Measurements from ENCODE around the gene SVBP.
"Not testable (repeated sequence)": the region's sequence is repeated elsewhere in the genome, so short reads cannot be mapped to it uniquely, and the experiment has no call there.

SVBP gene

DNA sequence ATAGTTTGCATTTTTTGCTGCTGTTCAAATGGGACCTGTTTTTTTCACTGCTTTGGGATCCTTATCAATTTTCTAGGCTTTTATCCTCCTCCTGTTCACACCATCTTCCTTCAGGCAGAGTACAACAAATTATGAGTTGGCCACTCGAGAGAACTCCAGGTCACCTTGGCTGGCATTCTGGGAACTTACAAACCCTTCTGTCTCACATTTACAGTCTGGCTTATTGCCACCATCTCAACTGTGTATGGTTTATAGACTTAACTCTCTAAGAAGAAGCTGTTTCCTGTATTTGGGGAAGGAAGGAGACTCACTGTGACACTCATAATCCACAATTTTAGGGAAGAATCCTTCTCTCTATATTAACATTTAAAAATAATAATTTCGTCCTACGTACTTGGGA lies 23.8 kb upstream of the SVBP start:
- no peak for DNase-seq

DNA sequence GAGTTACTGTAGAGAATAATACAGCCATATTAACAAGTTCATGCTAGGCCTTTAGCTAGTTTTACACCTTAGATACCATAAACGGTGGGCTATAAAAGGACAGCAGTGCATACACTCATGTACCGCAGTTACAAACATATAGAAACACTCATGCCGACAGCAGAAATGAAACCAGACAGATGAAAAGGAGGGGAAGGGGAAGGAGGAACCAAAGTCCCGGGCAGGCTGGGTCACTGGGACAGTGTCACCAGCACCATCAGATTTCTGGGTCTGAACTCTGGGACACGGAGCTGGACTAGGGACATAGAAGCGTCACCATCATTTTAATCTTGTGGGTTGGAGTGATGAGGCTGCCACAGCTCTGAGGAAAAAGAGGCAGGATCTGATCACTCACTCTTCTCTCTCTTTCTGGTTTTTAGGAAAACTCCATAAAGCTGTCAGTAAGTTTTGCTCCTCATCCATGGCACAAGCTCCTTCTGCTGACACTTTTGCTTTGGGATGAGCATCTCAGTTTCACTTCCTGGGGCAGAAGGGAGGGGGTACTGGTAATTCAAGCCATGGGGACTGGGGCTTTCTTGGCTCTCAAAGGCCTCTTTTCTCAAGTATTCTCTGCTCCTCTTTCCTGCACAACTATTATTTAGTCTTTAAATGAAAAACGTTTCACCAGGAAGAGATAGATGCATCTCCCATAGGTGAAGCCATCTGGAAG lies 21.4 kb upstream of the SVBP start:
- no peak for DNase-seq

DNA sequence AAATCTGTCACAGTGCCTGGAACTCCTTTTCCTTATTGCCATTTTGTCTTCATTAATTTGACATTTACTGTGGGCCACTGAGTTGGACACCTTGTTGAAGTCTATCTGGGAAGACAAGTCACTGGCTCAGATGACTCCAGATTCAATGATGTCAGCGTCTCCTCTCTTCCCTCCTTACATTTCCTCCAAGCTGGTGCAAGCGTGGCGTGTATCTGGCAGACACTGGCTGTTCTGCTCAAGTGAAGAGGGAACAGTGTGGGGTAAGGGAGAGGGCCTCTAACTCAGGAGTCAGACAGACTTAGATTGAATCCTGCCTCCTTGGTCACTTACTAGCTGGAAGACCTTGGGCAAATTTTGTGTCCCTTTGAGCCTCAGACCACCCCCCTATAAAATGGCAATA lies 20.5 kb upstream of the SVBP start:
- DNase-seq, result no peak

DNA sequence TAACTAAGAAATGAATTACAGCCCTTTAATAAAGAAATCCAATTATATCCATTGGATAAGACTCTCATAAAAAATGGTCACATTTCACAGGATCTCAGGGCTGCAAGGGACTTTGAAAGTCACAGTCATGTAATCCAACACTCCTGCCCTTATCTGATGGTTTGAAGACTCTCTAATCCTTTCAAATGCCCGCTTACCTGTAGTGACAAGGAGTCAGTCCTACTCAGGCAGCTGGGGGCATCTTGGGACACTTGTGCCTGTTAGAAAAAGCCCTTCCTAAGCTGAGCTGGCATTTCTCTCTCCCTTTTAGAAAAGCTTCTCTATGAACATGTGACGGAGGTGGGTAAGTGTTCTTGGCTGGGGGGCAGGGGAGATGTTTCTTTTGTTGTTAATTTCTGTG lies 18.2 kb upstream of the SVBP start:
- DNase-seq, result no peak

DNA sequence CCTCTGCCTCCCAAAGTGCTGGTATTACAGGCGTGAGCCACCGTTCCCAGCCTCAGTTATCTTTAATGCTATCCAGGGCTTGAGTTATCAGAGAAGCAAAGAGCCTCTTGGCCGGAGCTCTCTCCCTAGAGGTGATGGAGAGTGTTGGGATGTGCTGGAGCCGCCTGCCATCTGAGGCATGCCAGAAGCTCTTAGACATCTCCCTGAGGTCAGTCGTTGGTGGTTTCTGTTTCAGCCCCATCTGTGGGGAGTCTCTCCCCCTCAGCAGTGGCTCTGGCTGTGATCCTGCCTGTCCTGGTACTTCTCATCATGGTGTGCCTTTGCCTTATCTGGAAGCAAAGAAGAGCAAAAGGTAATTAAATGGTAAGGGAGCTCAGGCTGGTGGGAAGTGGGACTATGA lies 17.6 kb upstream of the SVBP start:
- no peak for DNase-seq

DNA sequence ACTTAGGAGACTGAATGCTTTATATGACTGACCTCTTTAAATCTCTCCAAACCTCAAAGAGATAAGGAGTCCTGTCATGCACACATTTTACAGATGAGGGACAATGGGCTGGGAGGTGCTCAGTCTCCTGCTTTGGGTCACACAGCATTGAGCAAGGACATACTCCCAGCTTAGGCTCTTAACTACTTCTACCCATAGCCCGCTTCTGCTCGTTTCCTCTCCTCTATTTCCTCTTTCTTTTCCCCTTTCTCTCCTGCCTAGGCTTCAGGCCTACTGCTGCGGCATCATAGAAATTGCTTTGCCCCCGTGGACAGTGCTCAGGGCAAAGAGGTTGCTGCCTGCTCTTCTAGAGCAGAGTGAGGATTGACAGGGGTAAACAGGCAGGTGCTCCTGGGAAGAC lies 16.8 kb upstream of the SVBP start:
- DNase-seq, result no peak

DNA sequence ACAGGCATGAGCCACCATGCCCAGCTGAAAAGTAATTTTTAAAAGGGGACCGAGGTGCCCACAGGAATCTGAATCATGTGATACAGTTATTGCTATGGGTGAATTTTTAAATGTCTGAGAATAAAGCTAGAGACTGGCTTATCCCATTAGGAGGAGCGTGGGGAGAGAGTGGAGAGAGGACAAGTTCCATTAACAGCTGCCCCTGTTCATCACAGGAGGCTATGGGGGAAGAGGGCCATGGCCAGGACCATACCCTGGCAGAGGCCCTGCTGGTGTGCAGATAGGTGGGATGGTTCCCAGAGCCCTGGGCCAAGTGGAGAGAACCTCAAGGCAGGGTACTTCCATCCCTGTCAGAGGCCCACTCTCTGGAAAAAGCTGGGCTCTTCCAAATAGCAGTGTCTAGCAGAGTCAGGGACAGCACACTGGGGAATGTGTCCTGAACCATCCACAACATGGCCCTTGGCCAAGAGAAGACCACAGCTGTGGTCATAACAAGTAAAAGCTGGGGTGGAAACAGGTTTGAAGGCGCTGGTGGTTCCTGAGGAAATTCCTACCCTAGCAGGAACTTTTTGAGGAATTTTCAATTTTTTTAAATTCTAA lies 15.5 kb upstream of the SVBP start:
- DNase-seq, result no peak

DNA sequence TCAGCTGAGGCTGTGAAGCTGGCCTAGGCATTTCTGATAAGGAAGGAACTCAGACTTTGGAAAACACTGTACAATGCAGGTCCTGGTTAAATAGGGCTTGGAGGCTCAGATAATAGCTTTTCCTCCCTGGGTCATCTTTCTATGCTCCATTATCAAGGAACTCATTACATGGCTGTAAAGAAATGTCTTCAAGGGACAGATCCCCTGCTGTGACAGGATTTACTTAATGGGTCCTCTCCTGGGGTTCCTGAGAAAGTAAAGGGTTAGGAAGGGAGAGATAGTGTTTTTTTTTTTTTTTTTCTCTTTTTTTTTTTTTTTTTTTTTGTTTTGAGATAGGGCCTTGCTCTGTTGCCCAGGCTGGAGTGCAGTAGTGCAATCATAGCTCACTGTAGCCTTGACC lies 14.1 kb upstream of the SVBP start:
- no peak for DNase-seq

DNA sequence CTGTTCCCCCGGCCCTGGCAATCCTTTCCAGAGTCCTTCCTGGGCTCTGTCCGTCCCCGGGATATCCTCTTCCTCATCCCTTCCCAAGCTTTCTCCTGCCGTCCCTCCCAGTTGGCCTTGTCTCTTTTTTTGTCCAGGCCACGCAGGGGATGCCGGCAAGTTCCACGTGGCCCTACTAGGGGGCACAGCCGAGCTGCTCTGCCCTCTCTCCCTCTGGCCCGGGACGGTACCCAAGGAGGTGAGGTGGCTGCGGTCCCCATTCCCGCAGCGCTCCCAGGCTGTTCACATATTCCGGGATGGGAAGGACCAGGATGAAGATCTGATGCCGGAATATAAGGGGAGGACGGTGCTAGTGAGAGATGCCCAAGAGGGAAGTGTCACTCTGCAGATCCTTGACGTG lies 13.4 kb upstream of the SVBP start:
- DNase-seq, result no peak

DNA sequence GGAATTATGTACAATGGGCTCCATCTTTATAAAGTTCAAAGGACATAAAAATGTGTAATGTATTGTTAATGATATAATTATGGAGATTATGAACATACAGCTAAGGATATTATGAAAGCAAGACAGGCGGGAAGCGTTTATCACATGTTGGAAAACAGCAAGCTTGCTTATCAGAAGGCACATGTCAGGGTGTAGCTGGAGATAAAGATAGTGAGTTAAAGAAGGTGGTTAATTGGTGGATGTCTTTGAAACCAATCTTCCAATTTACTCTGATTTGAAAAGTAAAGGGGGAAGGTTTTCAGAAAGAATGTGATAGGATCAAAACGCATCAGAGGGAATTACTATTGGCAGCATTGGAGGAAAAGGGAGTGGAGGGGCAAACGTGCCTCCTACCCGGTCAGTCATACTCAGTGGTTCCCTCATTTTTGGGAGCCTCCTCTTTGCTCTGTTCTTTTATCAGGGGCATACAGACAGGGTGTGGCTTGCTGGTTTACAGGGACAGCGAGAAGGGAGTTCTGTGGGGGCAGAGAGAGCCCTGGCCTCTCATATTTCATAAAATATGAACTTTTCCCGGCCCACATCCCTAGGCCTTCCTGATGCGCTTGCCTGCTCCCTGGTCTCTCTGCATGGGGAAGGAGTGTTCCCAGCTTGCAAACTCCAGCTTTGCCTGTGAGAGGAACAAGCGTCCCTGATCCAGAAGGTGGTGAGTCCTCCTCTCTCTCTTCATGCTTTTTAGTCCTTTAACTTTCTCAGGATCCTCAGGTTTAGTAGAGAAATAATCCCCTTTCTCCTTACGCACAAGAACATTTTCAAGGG lies 8.0 kb upstream of the SVBP start:
- DNase-seq, result no peak

DNA sequence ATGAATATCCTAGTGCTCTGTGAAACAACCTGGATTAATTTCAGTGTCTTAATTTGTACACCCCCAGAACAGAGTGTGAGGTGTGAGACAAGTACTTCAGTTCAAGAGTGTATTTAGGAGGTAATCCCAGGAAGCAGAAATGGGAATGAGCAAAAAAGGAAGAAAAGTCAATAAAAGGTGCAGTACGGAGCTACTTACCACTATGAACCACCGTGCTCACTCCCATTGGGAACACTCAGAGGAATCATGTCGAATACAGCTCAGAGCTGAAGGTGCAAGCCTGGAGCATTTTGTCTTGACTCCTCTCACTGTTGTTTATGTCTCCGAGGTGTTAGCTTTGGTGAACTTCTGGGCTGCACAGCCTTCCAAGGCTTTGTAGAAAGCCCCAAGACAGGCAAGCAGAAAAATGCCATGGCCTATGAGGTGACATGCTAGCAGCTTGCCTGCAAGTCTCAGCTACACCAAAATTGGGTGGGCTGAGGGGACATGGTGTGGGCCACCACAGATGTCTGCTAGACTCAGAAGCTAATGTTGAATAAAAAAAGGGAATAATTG lies 7.4 kb upstream of the SVBP start:
- DNase-seq, result no peak

DNA sequence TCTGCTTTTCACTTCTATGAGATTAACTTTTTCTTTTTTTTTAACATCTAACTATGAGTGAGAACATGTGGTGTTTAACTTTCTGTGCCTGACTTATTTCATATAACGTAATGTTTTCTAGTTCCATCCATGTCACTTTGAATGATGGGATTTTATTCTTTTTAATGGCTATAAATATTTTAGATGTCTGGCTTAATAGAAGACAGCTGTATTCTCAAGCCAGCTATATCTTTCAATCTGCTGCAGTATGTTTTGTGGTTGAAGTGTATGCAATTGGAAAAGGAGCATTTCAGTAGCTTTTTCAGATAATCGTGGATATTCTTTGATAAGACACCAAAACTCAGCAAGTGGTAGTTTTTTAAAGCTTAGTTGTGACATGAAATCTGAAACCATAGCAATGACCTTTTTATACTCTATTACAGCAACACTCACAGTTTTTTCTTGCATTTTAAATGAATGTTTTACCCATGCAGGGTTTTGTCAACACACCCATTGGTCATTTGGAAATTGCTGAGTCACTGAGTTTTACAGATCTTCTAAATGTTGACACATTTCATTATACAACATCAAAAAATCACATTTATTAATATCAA lies 5.7 kb upstream of the SVBP start:
- no peak for DNase-seq

DNA sequence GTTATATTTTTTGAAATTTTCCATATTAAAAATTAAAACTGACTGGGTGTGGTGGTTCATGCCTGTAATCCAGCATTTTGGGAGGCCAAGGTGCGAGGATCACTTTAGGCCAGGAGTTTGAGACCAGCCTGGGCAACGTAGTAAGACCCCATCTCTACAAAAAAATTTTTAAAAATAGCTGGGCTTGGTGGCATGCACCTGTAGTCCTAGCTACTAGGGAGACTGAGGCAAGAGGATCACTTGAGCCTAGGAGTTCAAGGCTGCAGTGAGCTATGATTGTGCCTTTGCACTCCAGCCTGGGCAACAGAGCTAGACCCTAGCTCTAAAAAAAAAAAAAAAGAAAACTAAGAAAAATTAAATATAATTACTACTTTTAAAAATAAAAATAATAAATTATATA lies 4.5 kb upstream of the SVBP start:
- DNase-seq, result no peak

DNA sequence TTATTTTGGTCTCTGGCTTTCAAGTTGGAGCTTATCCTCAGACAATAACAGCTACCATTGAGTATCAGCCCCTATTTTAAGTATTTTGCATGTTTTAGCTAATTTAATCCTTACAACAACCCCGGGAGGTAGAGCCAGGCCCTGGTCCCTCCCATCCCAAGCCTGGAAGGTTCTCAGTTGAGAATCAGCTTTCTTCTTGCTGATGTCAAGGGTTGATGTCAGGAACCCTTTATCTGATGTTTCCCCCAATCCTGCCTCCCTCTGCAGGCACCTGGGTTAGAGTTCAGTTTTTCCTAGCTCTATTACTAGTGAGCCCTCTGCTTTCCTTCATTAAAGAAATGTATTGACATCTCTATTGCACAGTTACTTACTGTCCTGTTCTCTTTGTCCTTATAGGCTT lies 3.6 kb upstream of the SVBP start:
- no peak for DNase-seq

DNA sequence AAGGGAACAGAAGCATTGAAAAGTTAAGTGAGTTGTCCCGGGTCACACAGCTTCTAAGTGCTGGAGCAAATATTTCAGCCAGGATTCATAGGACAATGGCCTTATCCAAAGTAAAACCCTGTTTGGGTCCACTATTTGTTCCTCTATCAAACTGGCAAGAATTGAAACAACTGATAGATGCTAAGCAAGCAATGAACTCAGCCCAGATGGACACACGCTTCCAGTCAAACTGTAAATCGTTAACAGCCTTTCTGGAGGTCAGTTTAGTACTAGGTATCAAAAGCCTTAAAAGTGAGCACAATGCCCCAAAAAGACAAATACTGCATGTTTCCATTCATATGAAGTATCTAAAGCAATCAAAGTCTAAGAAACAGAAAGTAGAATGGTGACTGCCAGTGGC lies 779 bp upstream of the SVBP start:
- no peak for DNase-seq

DNA sequence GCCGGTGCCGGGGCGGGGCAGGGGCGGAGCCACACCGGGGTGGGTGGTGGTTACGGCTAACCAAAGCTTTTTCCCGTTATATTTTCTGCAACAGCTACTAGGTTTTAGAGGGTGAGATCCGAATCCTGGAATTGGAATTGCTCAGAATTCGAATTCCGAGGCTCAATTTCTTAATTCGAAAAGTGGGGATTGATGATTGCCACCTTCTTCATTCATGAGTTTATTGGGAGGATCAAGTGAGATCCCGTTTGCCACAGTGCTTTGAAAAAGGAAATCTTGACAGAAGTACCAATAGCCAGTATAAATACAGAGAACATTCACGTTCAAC lies 207 bp upstream of the SVBP start:
- DNase-seq, result no peak

DNA sequence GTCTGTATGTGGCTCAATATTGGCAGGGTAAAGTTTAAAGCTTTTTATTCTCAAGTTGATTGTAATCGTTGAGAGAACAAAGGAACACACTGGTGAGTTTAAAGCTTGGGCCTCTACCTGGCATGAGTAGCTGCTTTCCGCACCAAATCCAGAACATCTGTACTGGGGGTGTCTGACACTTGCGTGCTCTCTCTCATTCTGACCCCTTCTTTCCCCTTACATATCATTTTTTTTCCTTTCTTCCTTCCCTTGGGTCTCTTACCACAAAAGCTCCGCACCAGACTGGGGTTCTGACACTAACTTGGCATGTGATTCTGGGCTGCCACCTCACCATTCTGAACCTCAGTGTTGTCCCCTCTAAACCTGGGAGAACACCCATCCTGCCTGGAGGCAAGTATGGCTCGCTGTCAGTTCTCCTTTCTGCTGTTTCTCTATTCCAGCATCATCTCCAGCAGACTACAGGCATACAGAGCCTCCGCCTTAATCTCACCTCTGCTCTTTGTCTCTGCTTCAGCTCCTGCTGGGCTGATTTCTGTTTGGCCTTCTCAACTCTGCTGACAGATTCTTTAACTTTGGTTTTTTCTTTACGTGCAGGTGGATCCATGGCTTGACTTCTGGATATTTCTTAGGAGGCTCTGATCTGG lies 1.1 kb downstream of the SVBP start:
- DNase-seq, result peak; percentile 52

DNA sequence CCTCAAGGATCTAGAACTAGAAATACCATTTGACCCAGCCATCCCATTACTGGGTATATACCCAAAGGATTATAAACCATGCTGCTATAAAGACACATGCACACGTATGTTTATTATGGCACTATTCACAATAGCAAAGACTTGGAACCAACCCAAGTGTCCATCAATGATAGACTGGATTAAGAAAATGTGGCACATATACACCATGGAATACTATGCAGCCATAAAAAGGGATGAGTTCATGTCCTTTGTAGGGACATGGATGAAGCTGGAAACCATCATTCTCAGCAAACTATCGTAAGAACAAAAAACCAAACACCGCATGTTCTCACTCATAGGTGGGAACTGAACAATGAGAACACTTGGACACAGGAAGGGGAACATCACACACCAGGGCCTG lies 2.4 kb downstream of the SVBP start:
- not testable (repeated sequence) for DNase-seq

DNA sequence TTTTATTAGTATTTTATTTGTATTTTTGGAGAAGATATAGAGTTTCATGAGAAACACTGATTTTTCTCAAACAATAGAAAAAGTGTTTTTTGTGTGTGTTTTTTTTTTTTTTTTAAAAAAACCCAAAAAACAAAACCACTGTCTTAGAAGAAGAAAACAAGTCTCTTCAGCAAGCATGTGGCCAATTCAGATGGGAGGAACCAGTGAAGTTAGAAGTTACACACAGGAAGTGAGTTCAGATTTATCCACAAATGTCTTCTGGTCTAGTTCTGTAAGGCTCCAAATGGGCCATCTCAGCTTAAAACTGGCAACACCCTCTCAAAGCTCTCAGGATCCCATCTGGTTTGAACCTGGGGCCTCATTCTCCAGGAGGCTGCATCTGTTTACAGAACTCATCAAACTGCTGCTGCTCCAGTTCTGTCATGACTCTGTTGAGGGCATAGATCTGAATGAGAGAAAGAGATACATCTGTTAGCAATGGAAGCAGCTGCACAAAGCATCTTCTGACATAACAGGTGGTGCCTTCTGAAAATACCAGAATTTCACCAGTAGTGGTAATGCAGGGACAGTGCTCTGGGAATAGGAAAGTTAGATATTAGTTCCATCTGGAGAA lies 10.0 kb downstream of the SVBP start:
- peak; percentile 92 for DNase-seq

DNA sequence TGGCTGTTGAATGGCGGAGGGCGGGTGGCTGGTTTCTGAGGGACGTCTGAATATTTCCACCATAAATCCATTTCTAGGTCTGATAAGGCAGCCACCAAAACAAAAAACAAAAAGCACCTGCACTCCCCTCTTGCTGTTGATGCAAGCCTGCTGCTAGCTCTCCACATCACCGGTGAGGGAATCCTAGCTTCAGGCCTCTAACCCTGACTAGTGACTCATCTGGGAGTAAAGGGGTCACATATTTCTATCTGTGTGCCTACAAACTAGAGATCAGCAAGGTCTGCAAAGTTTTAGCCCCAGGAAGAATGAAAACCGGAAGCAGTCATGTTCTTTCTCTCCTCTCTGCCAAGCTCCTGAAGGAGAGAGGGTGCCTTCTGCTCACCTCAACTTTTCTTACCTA lies 10.6 kb downstream of the SVBP start:
- no peak for DNase-seq

DNA sequence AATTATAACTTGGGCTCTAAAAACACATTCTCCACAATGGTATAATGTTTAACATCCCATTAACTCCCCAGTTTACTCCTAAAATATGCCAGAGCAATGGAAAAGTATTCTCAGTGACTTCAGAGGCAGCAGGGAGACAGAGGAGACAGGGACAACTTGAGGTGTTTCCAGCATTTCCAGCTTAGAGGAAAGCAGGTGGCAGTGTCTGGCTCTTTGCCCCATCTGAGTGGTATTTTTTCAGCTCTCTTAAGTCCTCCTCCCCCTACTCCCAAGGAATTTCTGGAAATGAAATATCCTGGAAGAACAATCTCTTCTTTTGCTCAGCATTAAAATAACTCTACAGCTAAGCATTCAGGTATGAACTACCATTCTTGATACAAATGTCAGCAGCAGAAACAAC lies 11.0 kb downstream of the SVBP start:
- DNase-seq, result no peak

DNA sequence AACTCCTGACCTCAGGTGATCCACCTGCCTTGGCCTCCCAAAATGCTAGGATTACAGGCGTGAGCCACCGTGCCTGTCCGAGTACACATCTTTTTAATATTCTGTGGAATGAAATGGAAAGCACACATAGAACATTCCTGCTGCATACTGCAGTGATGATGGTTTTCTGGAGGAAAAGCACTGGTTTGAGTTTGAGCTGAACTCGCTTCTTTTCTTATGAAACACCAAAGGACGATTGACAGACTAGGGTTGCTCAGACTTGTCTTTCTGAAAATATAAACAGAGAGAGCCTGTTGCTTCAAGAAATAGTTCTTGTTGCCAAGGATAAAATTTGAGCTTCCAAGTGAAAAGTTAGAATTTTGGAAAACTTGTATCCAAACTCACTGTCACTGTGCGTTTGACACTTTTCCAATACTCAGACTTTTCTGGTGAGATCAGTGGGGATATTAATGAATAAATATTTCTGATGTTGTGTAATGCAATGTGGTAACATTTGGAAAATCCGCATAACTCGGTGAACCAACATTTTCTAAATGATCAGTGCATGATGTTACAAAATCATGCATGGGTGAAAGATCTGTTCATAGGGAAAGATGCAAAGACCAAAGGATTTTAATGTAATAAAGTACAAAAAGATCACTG lies 15.2 kb downstream of the SVBP start:
- DNase-seq, result no peak

Data from NCI-H1694 treated with DMSO at 0.1 percent for 48 hours (cell line).